HTR-8/SVneo (cell line): Measurements from ENCODE around the gene ALDH1A3.
"Not testable (repeated sequence)": the region's sequence is repeated elsewhere in the genome, so short reads cannot be mapped to it uniquely, and the experiment has no call there.

Source experiments
- DNase-seq: peaks from one replicate; pipeline ENCODE4 v3.0.0; 2011; ENCODE audit warnings: low spot score, mixed read lengths; ENCODE audit not compliant: insufficient read length
- FAIRE-seq: peaks from 2 replicates; lab custom pipeline; 2011; peaks lifted over from hg19 to GRCh38; lab: Jason Lieb, UNC

Gene ALDH1A3

GRCh38 chr15:100879464-100880138 lies at the start of gene ALDH1A3:
TSS of gene ALDH1A3 (plus strand) at chr15:100879831. CDS start at chr15:100879908, 77 bp downstream.
- FAIRE-seq (peak; percentile 49), DNase-seq (peak; percentile 56)

DNA sequence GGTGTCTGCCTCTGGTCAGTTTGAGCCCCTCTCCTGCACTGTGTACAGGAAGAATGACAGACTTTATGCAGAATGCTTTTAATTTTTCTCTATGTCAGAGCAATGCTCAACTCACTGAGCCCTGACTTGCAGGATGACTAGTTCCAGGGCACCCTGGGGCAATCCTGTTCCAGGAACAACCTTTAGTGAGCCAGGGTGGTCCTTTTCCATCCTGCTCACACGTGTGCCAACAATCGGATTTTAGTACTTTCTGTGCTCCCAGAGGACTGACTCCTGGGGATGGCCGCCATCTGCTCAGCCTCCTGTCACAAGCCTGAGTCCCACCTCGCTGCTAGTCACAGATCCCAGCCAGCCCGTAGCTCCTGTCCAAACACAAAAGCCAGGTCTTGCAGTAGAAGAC lies 48.2 kb upstream of the ALDH1A3 start:
- DNase-seq: no peak
- no peak for FAIRE-seq

GRCh38 chr15:100832149-100832942 lies 47.3 kb upstream of the ALDH1A3 start:
- no peak for FAIRE-seq

GRCh38 chr15:100833417-100834389 lies 45.9 kb upstream of the ALDH1A3 start:
- DNase-seq (no peak), FAIRE-seq (no peak)

More at GRCh38 chr15:100832149-100832942, 47.3 kb upstream of the ALDH1A3 start:
- no peak for DNase-seq

DNA sequence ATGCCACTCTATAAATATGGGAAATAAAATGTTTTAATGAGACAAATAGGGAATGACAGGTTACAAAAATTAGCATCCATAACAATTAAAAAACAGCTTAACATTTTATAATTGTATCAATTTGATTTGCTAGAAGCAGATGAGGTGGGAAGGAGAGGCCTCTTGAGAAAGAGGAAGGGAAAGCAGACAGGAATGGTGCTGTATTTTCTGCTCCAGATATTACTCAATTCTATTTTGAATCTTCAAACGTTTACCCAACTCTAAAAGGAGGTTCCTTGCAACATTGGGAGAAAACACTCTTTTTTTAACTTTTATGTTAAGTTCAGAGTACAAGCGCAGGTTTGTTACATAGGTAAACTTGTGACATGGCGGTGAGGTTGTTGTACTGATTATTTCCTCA lies 44.9 kb upstream of the ALDH1A3 start:
- DNase-seq (no peak), FAIRE-seq (no peak)

DNA sequence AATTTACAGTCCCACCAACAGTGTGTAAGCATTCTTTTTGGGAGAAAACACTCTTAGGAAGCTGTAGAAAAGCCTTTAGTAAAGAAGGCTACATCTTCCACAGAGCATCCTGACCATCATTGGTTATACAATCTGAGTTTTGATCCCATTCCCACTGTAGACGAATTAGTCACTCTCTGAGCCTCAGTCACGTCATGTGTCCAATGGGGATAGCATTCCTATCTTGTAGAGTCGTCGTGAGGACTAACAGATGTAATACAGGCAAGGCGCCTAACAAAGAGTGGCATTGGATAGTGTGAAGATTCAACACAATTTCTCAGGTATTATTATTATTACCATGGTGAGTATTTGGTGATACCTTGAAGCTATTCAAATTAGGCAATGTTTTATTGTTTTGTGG lies 44.0 kb upstream of the ALDH1A3 start:
- no peak for FAIRE-seq
- DNase-seq: no peak

DNA sequence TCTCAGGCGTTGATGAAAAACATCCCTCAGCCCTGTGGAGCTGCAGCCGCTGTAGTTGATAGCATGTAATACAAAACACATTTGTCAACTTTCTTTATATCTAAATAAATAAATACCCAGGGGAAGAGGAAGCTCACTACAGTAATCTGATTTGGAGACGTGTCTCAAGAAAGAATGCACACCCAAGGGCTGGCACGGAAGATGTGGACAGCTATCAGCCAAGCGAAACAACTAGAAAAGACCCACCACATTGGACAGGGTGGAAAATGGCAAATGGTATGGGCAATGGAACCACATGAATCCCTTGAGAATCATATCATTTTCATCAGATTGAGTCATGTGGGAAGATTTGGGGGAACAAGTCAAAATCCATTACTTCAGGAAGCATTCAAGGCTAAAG lies 43.1 kb upstream of the ALDH1A3 start:
- FAIRE-seq (no peak), DNase-seq (no peak)

- FAIRE-seq (no peak), DNase-seq (no peak)
Measured at GRCh38 chr15:100841426-100841825, 38.2 kb upstream of the ALDH1A3 start.

- DNase-seq (no peak), FAIRE-seq (no peak)
Measured at GRCh38 chr15:100842756-100843730, 36.6 kb upstream of the ALDH1A3 start.

GRCh38 chr15:100844167-100844566 lies 35.5 kb upstream of the ALDH1A3 start:
- DNase-seq: no peak
- no peak for FAIRE-seq

DNA sequence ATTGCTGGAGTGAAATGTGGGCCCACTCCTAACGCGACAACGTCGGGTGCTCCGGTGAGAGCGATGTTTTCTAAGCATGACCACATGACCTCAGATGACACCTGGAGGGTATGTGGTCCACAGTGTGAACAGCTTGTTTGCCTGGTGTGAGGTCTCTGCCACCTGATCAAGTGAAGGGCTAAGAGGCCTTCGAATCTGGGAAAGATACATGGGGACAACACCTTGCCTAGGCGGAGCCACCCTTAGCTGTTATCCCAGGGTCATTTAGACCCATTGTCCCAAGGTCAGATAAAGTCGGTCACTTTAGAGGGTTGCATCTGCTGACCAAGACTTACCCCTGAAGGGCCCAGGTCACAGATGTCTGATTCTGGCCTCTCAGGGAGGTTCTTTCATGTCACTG lies 34.9 kb upstream of the ALDH1A3 start:
- FAIRE-seq: no peak
- DNase-seq: no peak

- FAIRE-seq: no peak
Measured at GRCh38 chr15:100847194-100847593, 32.4 kb upstream of the ALDH1A3 start.

DNA sequence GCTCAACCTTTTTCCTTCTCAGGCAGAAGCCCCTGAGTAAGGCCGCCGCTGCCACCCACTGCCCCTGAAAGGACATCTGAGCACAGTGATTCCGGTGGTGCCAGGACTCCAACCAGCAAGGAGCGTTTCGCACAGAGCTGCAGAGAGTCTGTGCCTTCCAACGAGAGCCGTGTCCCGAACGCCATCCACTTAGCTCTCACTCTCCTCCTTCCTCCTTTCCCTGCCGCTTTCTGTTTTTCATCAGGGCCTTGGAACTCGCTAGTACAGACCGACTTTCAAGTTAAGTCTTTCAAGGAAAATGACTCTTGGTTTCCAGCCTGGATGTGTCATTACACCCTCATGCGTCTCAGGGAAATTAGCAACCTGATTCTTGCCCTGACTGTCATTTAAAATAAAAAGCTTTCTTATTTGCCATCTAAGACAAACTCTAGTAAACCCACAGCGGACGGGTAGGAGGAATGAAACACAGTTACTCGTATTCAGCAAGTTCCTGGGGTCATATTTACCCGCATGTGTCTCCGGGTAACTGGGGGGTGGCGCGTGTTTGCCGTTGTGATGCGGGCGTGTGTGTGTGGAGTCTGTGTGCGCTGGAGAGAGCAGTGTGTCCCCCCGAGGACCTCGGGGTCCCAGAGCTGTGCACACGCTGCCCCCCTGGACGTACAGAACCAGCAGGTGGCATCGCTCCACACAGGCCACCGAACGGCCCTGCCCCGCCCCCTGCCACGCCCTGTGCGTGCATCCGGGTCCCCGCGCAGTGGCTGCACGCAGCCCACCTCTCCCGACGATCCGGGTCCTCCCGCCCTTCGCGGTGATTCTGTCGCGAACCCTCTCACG lies 30.4 kb upstream of the ALDH1A3 start:
- FAIRE-seq (peak; percentile 71), DNase-seq (peak; percentile 44)

More at GRCh38 chr15:100847194-100847593, 32.4 kb upstream of the ALDH1A3 start:
- DNase-seq: no peak

- DNase-seq (no peak), FAIRE-seq (no peak)
Measured at GRCh38 chr15:100849855-100850218, 29.8 kb upstream of the ALDH1A3 start.

GRCh38 chr15:100851428-100852015 lies 28.1 kb upstream of the ALDH1A3 start:
- not testable (repeated sequence) for FAIRE-seq, DNase-seq

- DNase-seq (no peak), FAIRE-seq (no peak)
Measured at GRCh38 chr15:100852630-100853029, 27.0 kb upstream of the ALDH1A3 start.

DNA sequence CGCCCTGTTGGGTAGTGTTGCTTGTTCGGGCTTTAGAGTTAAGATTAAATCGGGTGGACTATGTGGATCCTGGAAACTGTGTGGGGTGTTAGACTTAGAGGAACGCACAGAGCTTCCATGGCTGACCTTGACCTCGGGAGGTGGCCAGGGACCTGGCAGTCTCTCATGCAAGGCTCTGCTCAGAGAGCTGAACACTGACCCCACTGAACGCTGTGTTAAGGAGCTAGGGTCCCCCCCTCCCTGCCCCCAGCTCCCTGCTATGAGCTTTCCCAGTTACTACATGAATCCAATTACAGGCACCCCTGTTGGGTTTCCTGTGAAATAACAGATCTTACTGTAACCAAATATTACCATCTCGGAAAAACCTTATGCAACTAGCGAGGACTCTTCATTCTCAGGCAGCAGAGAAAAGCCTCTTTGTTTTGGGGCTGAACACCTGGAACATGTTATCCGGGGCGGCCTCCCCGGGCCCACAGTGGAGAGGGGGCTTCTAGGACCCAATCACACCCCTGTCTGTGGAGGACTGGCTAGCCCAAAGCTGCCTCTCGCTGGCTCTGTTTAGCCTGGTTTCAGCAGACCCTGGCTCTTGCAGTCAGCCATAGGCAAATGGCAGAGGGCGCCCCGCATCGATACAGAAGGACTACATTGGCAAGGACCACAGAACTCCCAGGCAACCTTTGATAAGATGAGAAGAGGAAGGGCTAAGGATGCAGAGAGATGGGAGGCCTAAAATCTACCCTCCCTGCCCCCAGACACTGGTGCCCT lies 25.8 kb upstream of the ALDH1A3 start:
- no peak for FAIRE-seq

More for the DNA sequence above, 25.8 kb upstream of the ALDH1A3 start:
- DNase-seq: no peak
